Common myeloid progenitor, CD34-positive (primary cell): Measurements from ENCODE around the gene TUFT1.
"Not testable (repeated sequence)": the region's sequence is repeated elsewhere in the genome, so short reads cannot be mapped to it uniquely, and the experiment has no call there.

ENCODE experiments used
- CTCF ChIA-PET: fragments of 350-600 bp; sonication (Branson Sonifier 250); formaldehyde crosslinking; loops from one replicate; lab custom pipeline; 2021; ENCODE audit warnings: antibody characterized with exemption; lab: Charles Lee
- POLR2A ChIA-PET: fragments of 350-600 bp; sonication (Branson Sonifier 250); formaldehyde crosslinking; loops from one replicate; lab custom pipeline; 2021; ENCODE audit warnings: antibody characterized with exemption; lab: Charles Lee
- DNase-seq, 3 donors: peaks; one replicate each; pipeline versions ENCODE4 v3.0.0 to v3.0.0-alpha.2; 2013
- H3K27ac ChIP-seq, 2 experiments: 1 replicate in 1 of 2; 2 replicates in 1 of 2; pipeline ENCODE4 v1.7.0; 2013; ENCODE audit warnings: inconsistent platforms in 2 of 2, low read length in 2 of 2, mild to moderate bottlenecking in 2 of 2, low read depth in 1 of 2, moderate library complexity in 1 of 2; ENCODE audit not compliant: severe bottlenecking in 2 of 2, insufficient read depth in 1 of 2, poor library complexity in 1 of 2
- H3K27me3 ChIP-seq, 5 experiments: replicated peaks in 2 of 5; 1 replicate in 3 of 5; 2 replicates in 2 of 5; pipeline versions ENCODE4 v1.6.1 to v1.7.0; 2013; ENCODE audit warnings: low read length in 4 of 5, mild to moderate bottlenecking in 2 of 5, moderate library complexity in 2 of 5, inconsistent platforms in 1 of 5; ENCODE audit not compliant: insufficient read depth in 5 of 5, control insufficient read depth in 4 of 5
- H3K36me3 ChIP-seq, 4 experiments: 1 replicate in 2 of 4; 2 replicates in 2 of 4; pipeline versions ENCODE4 v1.6.1 to v1.7.0; 2013; ENCODE audit warnings: low read length in 3 of 4, control low read depth in 1 of 4, mild to moderate bottlenecking in 1 of 4; ENCODE audit not compliant: control insufficient read depth in 4 of 4, insufficient read depth in 4 of 4
- H3K4me1 ChIP-seq, 4 experiments: 1 replicate in 3 of 4; 2 replicates in 1 of 4; pipeline versions ENCODE4 v1.6.1 to v1.7.1; 2013; ENCODE audit warnings: low read length in 3 of 4, mild to moderate bottlenecking in 3 of 4, control low read depth in 1 of 4, inconsistent platforms in 1 of 4, moderate library complexity in 1 of 4; ENCODE audit not compliant: control insufficient read depth in 4 of 4, insufficient read depth in 4 of 4; ENCODE audit errors: control extremely low read depth in 1 of 4
- H3K4me3 ChIP-seq, 7 experiments: 1 replicate in 4 of 7; 2 replicates in 3 of 7; pipeline versions ENCODE4 v1.5.1 to v1.7.0; 2013; ENCODE audit warnings: mild to moderate bottlenecking in 7 of 7, low read length in 6 of 7, moderate library complexity in 6 of 7, inconsistent platforms in 2 of 7, low read depth in 2 of 7, control low read depth in 1 of 7; ENCODE audit not compliant: insufficient read depth in 4 of 7, control insufficient read depth in 1 of 7; ENCODE audit errors: extremely low read depth in 1 of 7
- H3K9me3 ChIP-seq, 5 experiments: 1 replicate in 4 of 5; 2 replicates in 1 of 5; pipeline versions ENCODE4 v1.6.1 to v1.7.1; 2013; ENCODE audit warnings: low read length in 4 of 5, mild to moderate bottlenecking in 2 of 5, inconsistent platforms in 1 of 5, low read depth in 1 of 5, moderate library complexity in 1 of 5; ENCODE audit not compliant: control insufficient read depth in 4 of 5, insufficient read depth in 2 of 5; ENCODE audit errors: control extremely low read depth in 1 of 5
- WGBS: methylation state at CpG from one replicate; pipeline ENCODE4 v1.1.5; 2013; ENCODE audit not compliant: insufficient coverage; 5-methylcytosine and 5-hydroxymethylcytosine counted together

TUFT1 gene

GRCh38 chr1:151516031-151516511, 24.0 kb upstream of the TUFT1 start:
- no peak overlapping the region for H3K4me3 ChIP-seq
- DNase-seq = no peak
- ChIA-PET CTCF (no interaction called here), POLR2A (no interaction called here)
- H3K9me3 ChIP-seq = no peaks in the 10 kb centered on the region
- H3K27me3 ChIP-seq = peaks cover 0 to 15% (median 3%) of the 10 kb centered on the region in 5 experiments
- peaks cover 3 to 26% (median 18%) of the 10 kb centered on the region in 4 experiments for H3K4me1 ChIP-seq
- no peaks in the 10 kb centered on the region for H3K36me3 ChIP-seq
- H3K27ac ChIP-seq = no peak overlapping the region
- WGBS = no CpG with 5 or more reads among the region's 1 CpG

- 94% methylated on average over 11 of the region's 12 CpGs for WGBS
- DNase-seq = no peak
- ChIA-PET POLR2A (no interaction called here), CTCF (interaction anchor here (1.2 to 1.4 kb wide), 2 partner anchors 9 to 81 kb away, joined by 3 to 4 read pairs; no protein-coding TSS in a partner anchor)
- no peak overlapping the region for H3K4me3 ChIP-seq
- H3K36me3 ChIP-seq = no peaks in the 10 kb centered on the region
- H3K9me3 ChIP-seq = no peaks in the 10 kb centered on the region
- no peak overlapping the region for H3K27ac ChIP-seq
- H3K4me1 ChIP-seq = peaks cover 0 to 5% (median 2%) of the 10 kb centered on the region in 4 experiments
- H3K27me3 ChIP-seq = no peaks in the 10 kb centered on the region
These were observed 21.7 kb upstream of the TUFT1 start for GRCh38 chr1:151518431-151518830.

- 96% methylated on average over 15 of the region's 15 CpGs for WGBS
- CTCF ChIA-PET = interaction anchor here (1.2 to 1.4 kb wide), 2 partner anchors 8 to 81 kb away, joined by 3 to 4 read pairs; no protein-coding TSS in a partner anchor
- H3K4me1 ChIP-seq = peaks cover 0 to under 1% (median 0%) of the 10 kb centered on the region in 4 experiments
These were observed 21.2 kb upstream of the TUFT1 start for GRCh38 chr1:151518936-151519335.

GRCh38 chr1:151519667-151520066, 20.4 kb upstream of the TUFT1 start:
- POLR2A ChIA-PET = no interaction called here
- H3K27ac ChIP-seq = no peak overlapping the region
- no peaks in the 10 kb centered on the region for H3K9me3 ChIP-seq
- H3K4me3 ChIP-seq = no peak overlapping the region
- WGBS = no CpG with 5 or more reads among the region's 2 CpGs
- H3K4me1 ChIP-seq = no peaks in the 10 kb centered on the region
- no peaks in the 10 kb centered on the region for H3K36me3 ChIP-seq
- no peak for DNase-seq
- H3K27me3 ChIP-seq = no peaks in the 10 kb centered on the region
- CTCF ChIA-PET = interaction anchor here (0.9 to 1.7 kb wide), 4 partner anchors 9 to 76 kb away, joined by 3 to 5 read pairs (median 3); partner anchors contain the start of gene CGN

More at GRCh38 chr1:151518936-151519335, 21.2 kb upstream of the TUFT1 start:
- no peaks in the 10 kb centered on the region for H3K27me3 ChIP-seq
- POLR2A ChIA-PET = no interaction called here
- no peak overlapping the region for H3K27ac ChIP-seq
- H3K4me3 ChIP-seq = no peak overlapping the region
- no peaks in the 10 kb centered on the region for H3K9me3 ChIP-seq
- no peaks in the 10 kb centered on the region for H3K36me3 ChIP-seq
- no peak for DNase-seq

- DNase-seq = no peak
- WGBS = 97% methylated on average over 4 of the region's 4 CpGs
These were observed 19.8 kb upstream of the TUFT1 start for GRCh38 chr1:151520359-151520758.

GRCh38 chr1:151522427-151522826, 17.7 kb upstream of the TUFT1 start:
- 100% methylated on average over 2 of the region's 7 CpGs for WGBS
- H3K4me3 ChIP-seq, H3K9me3 ChIP-seq, POLR2A ChIA-PET, H3K4me1 ChIP-seq, H3K27ac ChIP-seq, H3K36me3 ChIP-seq, DNase-seq, H3K27me3 ChIP-seq: not testable (repeated sequence)
- CTCF ChIA-PET = interaction anchor here (1.5 to 2.1 kb wide), 3 partner anchors 9 to 17 kb away, joined by 4 to 5 read pairs (median 5); partner anchors contain the start of gene CGN

More at GRCh38 chr1:151520359-151520758, 19.8 kb upstream of the TUFT1 start:
- H3K9me3 ChIP-seq = no peaks in the 10 kb centered on the region
- no peak overlapping the region for H3K4me3 ChIP-seq
- H3K36me3 ChIP-seq = no peaks in the 10 kb centered on the region
- CTCF ChIA-PET = interaction anchor here (0.9 to 1.7 kb wide), 5 partner anchors 10 to 215 kb away, joined by 3 to 5 read pairs (median 3); partner anchors contain the start of gene CGN
- POLR2A ChIA-PET = no interaction called here
- H3K27ac ChIP-seq = no peak overlapping the region
- no peaks in the 10 kb centered on the region for H3K27me3 ChIP-seq
- H3K4me1 ChIP-seq = no peaks in the 10 kb centered on the region

GRCh38 chr1:151523326-151523725, 16.8 kb upstream of the TUFT1 start:
- WGBS = 100% methylated on average over 2 of the region's 5 CpGs
- Histone ChIP-seq H3K4me3 (no peak overlapping the region), H3K36me3 (no peaks in the 10 kb centered on the region), H3K9me3 (no peaks in the 10 kb centered on the region), H3K27ac (no peak overlapping the region), H3K4me1 (no peaks in the 10 kb centered on the region), H3K27me3 (no peaks in the 10 kb centered on the region)
- DNase-seq = no peak
- CTCF ChIA-PET = interaction anchor here (0.7 to 2.1 kb wide), 5 partner anchors 9 to 62 kb away, joined by 3 to 5 read pairs (median 4); partner anchors contain the start of gene CGN
- POLR2A ChIA-PET = no interaction called here
